Measurements from ENCODE around the gene CA10.

Gene CA10

GRCh38 chr17:51709694-51710633 lies 448.6 kb downstream of the CA10 start:
- DNase-seq = no peak

GRCh38 chr17:51707216-51707615 lies 451.3 kb downstream of the CA10 start:
- DNase-seq = no peak

- DNase-seq = no peak
These were observed 452.4 kb downstream of the CA10 start for GRCh38 chr17:51706093-51706492.

GRCh38 chr17:51703361-51704341 lies 454.9 kb downstream of the CA10 start:
- no peak for DNase-seq

GRCh38 chr17:51702963-51703360 lies 455.6 kb downstream of the CA10 start:
- DNase-seq = no peak

GRCh38 chr17:51701501-51701900 lies 457.0 kb downstream of the CA10 start:
- no peak for DNase-seq

GRCh38 chr17:51700011-51700760 lies 458.3 kb downstream of the CA10 start:
- DNase-seq = no peak

GRCh38 chr17:51699303-51699702 lies 459.2 kb downstream of the CA10 start:
- no peak for DNase-seq

GRCh38 chr17:51692917-51693316 lies 465.6 kb downstream of the CA10 start:
- no peak for DNase-seq

GRCh38 chr17:51687887-51688286 lies 470.6 kb downstream of the CA10 start:
- DNase-seq = no peak

GRCh38 chr17:51685287-51685909 lies 473.1 kb downstream of the CA10 start:
- DNase-seq = no peak

- no peak for DNase-seq
These were observed 474.3 kb downstream of the CA10 start for GRCh38 chr17:51684214-51684613.

- no peak for DNase-seq
These were observed 475.2 kb downstream of the CA10 start for GRCh38 chr17:51683291-51683690.

- DNase-seq = no peak
These were observed 476.4 kb downstream of the CA10 start for GRCh38 chr17:51682115-51682514.

- no peak for DNase-seq
These were observed 480.6 kb downstream of the CA10 start for GRCh38 chr17:51677875-51678274.

- no peak for DNase-seq
These were observed 481.6 kb downstream of the CA10 start for GRCh38 chr17:51676691-51677487.

- no peak for DNase-seq
These were observed 483.8 kb downstream of the CA10 start for GRCh38 chr17:51674579-51675255.

GRCh38 chr17:51673070-51673469 lies 485.4 kb downstream of the CA10 start:
- DNase-seq = no peak

GRCh38 chr17:51672065-51672464 lies 486.4 kb downstream of the CA10 start:
- no peak for DNase-seq

GRCh38 chr17:51670899-51671298 lies 487.6 kb downstream of the CA10 start:
- DNase-seq = no peak

- no peak for DNase-seq
These were observed 489.6 kb downstream of the CA10 start for GRCh38 chr17:51668963-51669246.
